ENCODE measurements around the gene MMS22L. TPM values are rescaled to one million over a fixed set of nuclear protein-coding genes. Genes with fewer than 3 reads are reported as not detected.
"Not testable (repeated sequence)": the region's sequence is repeated elsewhere in the genome, so short reads cannot be mapped to it uniquely, and the experiment has no call there.

The MMS22L gene
- total RNA-seq, 1 donor from 2014 or later, result 7.2 TPM

- no peaks in the 10 kb centered on the region for H3K27me3 Mint-ChIP-seq (ENCODE audit: low read depth, unreplicated experiment)
- TF ChIP-seq CTCF (IDR thresholded peaks at IDR 0.05; ENCODE audit: insufficient read depth, low read depth, low read length) (no peak), EZH2 (IDR thresholded peaks at IDR 0.05; ENCODE audit: insufficient read depth, low read length) (no peak)
Measured at GRCh38 chr6:97174471-97174870, 108.5 kb downstream of the MMS22L start.

GRCh38 chr6:97160280-97160679, 122.7 kb downstream of the MMS22L start:
- DNase-seq (ENCODE audit: low read depth) (peak; percentile 3), FAIRE-seq (no peak)
- Mint-ChIP-seq H3K27me3 (ENCODE audit: low read depth, unreplicated experiment) (no peaks in the 10 kb centered on the region), H3K4me1 (ENCODE audit: low read depth, unreplicated experiment) (no peaks in the 10 kb centered on the region), H3K36me3 (ENCODE audit: low read depth, unreplicated experiment) (peaks cover 20% of the 10 kb centered on the region), H3K9me3 (ENCODE audit: unreplicated experiment) (peaks cover 8% of the 10 kb centered on the region), H3K4me3 (ENCODE audit: unreplicated experiment) (no peak overlapping the region), H3K27ac (ENCODE audit: unreplicated experiment) (no peak overlapping the region)
- no peak overlapping the region for H3K4me3 ChIP-seq (ENCODE audit: insufficient read depth, low read depth, low read length)
- H3K4me1 ChIP-seq (ENCODE audit: insufficient read depth, low read length), result no peaks in the 10 kb centered on the region
- no peak overlapping the region for H3K27ac ChIP-seq (ENCODE audit: low read depth, low read length)
- H4K20me1 ChIP-seq (ENCODE audit: insufficient read depth, low read length), result no peaks in the 10 kb centered on the region
- no peak overlapping the region for H3K4me2 ChIP-seq (ENCODE audit: low read length)
- no peaks in the 10 kb centered on the region for H3K79me2 ChIP-seq (ENCODE audit: insufficient read depth, low read length)
- no peak overlapping the region for H3K9ac ChIP-seq (ENCODE audit: low read length)
- no peaks in the 10 kb centered on the region for H3K27me3 ChIP-seq (ENCODE audit: insufficient read depth, low read length)
- H3K9me3 ChIP-seq (ENCODE audit: insufficient read depth, low read depth, low read length), result no peaks in the 10 kb centered on the region
- H3K36me3 ChIP-seq (ENCODE audit: insufficient read depth, low read length), result peaks cover 11% of the 10 kb centered on the region
- H2AFZ ChIP-seq (ENCODE audit: low read depth, low read length), result no peak overlapping the region
- no peak for TF ChIP-seq EZH2 (IDR thresholded peaks at IDR 0.05; ENCODE audit: insufficient read depth, low read length)
- TF ChIP-seq CTCF (IDR thresholded peaks at IDR 0.05; ENCODE audit: insufficient read depth, low read depth, low read length), result no peak

More at GRCh38 chr6:97174471-97174870, 108.5 kb downstream of the MMS22L start:
- H4K20me1 ChIP-seq (ENCODE audit: insufficient read depth, low read length), result no peaks in the 10 kb centered on the region
- Mint-ChIP-seq H3K4me1 (ENCODE audit: low read depth, unreplicated experiment) (peaks cover 20% of the 10 kb centered on the region), H3K27ac (ENCODE audit: unreplicated experiment) (no peak overlapping the region), H3K36me3 (ENCODE audit: low read depth, unreplicated experiment) (peaks cover 2% of the 10 kb centered on the region), H3K4me3 (ENCODE audit: unreplicated experiment) (no peak overlapping the region), H3K9me3 (ENCODE audit: unreplicated experiment) (peaks cover 2% of the 10 kb centered on the region)
- no peak overlapping the region for H3K4me3 ChIP-seq (ENCODE audit: insufficient read depth, low read depth, low read length)
- DNase-seq (ENCODE audit: low read depth) (no peak), FAIRE-seq (no peak)
- H3K27me3 ChIP-seq (ENCODE audit: insufficient read depth, low read length), result no peaks in the 10 kb centered on the region
- no peaks in the 10 kb centered on the region for H3K36me3 ChIP-seq (ENCODE audit: insufficient read depth, low read length)
- H3K27ac ChIP-seq (ENCODE audit: low read depth, low read length), result no peak overlapping the region
- no peak overlapping the region for H3K9ac ChIP-seq (ENCODE audit: low read length)
- H2AFZ ChIP-seq (ENCODE audit: low read depth, low read length), result no peak overlapping the region
- H3K4me1 ChIP-seq (ENCODE audit: insufficient read depth, low read length), result peaks cover 6% of the 10 kb centered on the region
- no peak overlapping the region for H3K4me2 ChIP-seq (ENCODE audit: low read length)
- no peaks in the 10 kb centered on the region for H3K79me2 ChIP-seq (ENCODE audit: insufficient read depth, low read length)
- no peaks in the 10 kb centered on the region for H3K9me3 ChIP-seq (ENCODE audit: insufficient read depth, low read depth, low read length)

- H3K4me3 ChIP-seq (ENCODE audit: insufficient read depth, low read depth, low read length); H3K4me3 Mint-ChIP-seq (ENCODE audit: unreplicated experiment); H2AFZ ChIP-seq (ENCODE audit: low read depth, low read length); H3K27ac Mint-ChIP-seq (ENCODE audit: unreplicated experiment); H3K27ac ChIP-seq (ENCODE audit: low read depth, low read length); H3K9me3 ChIP-seq (ENCODE audit: insufficient read depth, low read depth, low read length); H3K4me2 ChIP-seq (ENCODE audit: low read length); FAIRE-seq; H3K27me3 ChIP-seq (ENCODE audit: insufficient read depth, low read length); H4K20me1 ChIP-seq (ENCODE audit: insufficient read depth, low read length); H3K4me1 ChIP-seq (ENCODE audit: insufficient read depth, low read length); H3K9me3 Mint-ChIP-seq (ENCODE audit: unreplicated experiment); DNase-seq (ENCODE audit: low read depth); H3K79me2 ChIP-seq (ENCODE audit: insufficient read depth, low read length); H3K4me1 Mint-ChIP-seq (ENCODE audit: low read depth, unreplicated experiment); H3K36me3 ChIP-seq (ENCODE audit: insufficient read depth, low read length); H3K9ac ChIP-seq (ENCODE audit: low read length); H3K27me3 Mint-ChIP-seq (ENCODE audit: low read depth, unreplicated experiment): not testable (repeated sequence)
- H3K36me3 Mint-ChIP-seq (ENCODE audit: low read depth, unreplicated experiment), result peaks cover 18% of the 10 kb centered on the region
Measured at GRCh38 chr6:97155447-97155846, 127.6 kb downstream of the MMS22L start.
